HepG2 (cell line): ENCODE results near the gene METAP1D. TPM values are rescaled to one million over a fixed set of nuclear protein-coding genes. Genes with fewer than 3 reads are reported as not detected.
A peak's percentile ranks its signal among the peaks of the same experiment; 100 is the strongest.

ENCODE experiments used
- ELF1 ChIP-seq: sonication (generic); formaldehyde crosslinking; IDR thresholded peaks from 2 replicates; pipeline ENCODE4 v1.4.0; 2020; ENCODE audit warnings: missing genetic modification reagents
- EP300 ChIP-seq, 3 experiments: sonication (generic) in 1 of 3; formaldehyde crosslinking in 1 of 3; IDR thresholded peaks; 2 replicates each; pipeline versions ENCODE4 v1.5.1 to v1.6.1; 2011 to 2020; ENCODE audit warnings: low read depth in 2 of 3, low read length in 2 of 3, borderline replicate concordance in 1 of 3, improper control_type of control experiment in 1 of 3, mild to moderate bottlenecking in 1 of 3, missing genetic modification reagents in 1 of 3, moderate library complexity in 1 of 3
- GTF3A ChIP-seq: sonication (generic); formaldehyde crosslinking; conservative IDR thresholded peaks from 2 replicates; pipeline ENCODE4 v1.4.0; 2020; ENCODE audit warnings: mild to moderate bottlenecking, missing genetic modification reagents
- HMG20A ChIP-seq: IDR thresholded peaks from 2 replicates; pipeline ENCODE4 v1.6.1; 2016; ENCODE audit warnings: borderline replicate concordance
- JUND ChIP-seq: sonication (generic); formaldehyde crosslinking; IDR thresholded peaks from 2 replicates; pipeline ENCODE4 v1.8.0; 2022; ENCODE audit warnings: mild to moderate bottlenecking, missing genetic modification reagents
- MLLT10 ChIP-seq: sonication (generic); formaldehyde crosslinking; IDR thresholded peaks from 2 replicates; pipeline ENCODE4 v1.4.0; 2020; ENCODE audit warnings: missing genetic modification reagents
- NAIF1 ChIP-seq: sonication (generic); formaldehyde crosslinking; IDR thresholded peaks from 2 replicates; pipeline ENCODE4 v1.5.0; 2020; ENCODE audit warnings: mild to moderate bottlenecking, missing genetic modification reagents, borderline replicate concordance
- RFX3 ChIP-seq: IDR thresholded peaks from 2 replicates; pipeline ENCODE4 v1.6.1; 2016; ENCODE audit warnings: missing biosample characterization, missing genetic modification reagents
- RFX5 ChIP-seq: IDR thresholded peaks from 2 replicates; pipeline ENCODE4 v1.6.1; 2011; ENCODE audit warnings: low read depth, low read length, improper control_type of control experiment
- SP4 ChIP-seq: sonication (generic); formaldehyde crosslinking; IDR thresholded peaks from 2 replicates; pipeline ENCODE4 v1.8.1; 2023; ENCODE audit warnings: mild to moderate bottlenecking, missing genetic modification reagents
- YEATS2 ChIP-seq: sonication (generic); formaldehyde crosslinking; IDR thresholded peaks from 2 replicates; pipeline ENCODE4 v1.4.0; 2020; ENCODE audit warnings: missing genetic modification reagents, borderline replicate concordance
- ZFP90 ChIP-seq: sonication (generic); formaldehyde crosslinking; IDR thresholded peaks from 2 replicates; pipeline ENCODE4 v1.8.0; 2022; ENCODE audit warnings: missing genetic modification reagents, mild to moderate bottlenecking, inconsistent platforms, borderline replicate concordance
- ZNF235 ChIP-seq: sonication (generic); formaldehyde crosslinking; IDR thresholded peaks from 2 replicates; pipeline ENCODE4 v1.8.1; 2023; ENCODE audit warnings: mild to moderate bottlenecking, missing genetic modification reagents, borderline replicate concordance
- ZNF367 ChIP-seq: sonication (generic); formaldehyde crosslinking; IDR thresholded peaks from 2 replicates; pipeline ENCODE4 v1.4.0; 2020; ENCODE audit warnings: missing genetic modification reagents, borderline replicate concordance
- ZNF549 ChIP-seq: sonication (generic); formaldehyde crosslinking; IDR thresholded peaks from 2 replicates; pipeline ENCODE4 v1.5.0; 2020; ENCODE audit warnings: missing genetic modification reagents
- ZNF747 ChIP-seq: sonication (generic); formaldehyde crosslinking; IDR thresholded peaks from 2 replicates; pipeline ENCODE4 v1.8.1; 2023; ENCODE audit warnings: missing genetic modification reagents, mild to moderate bottlenecking, borderline replicate concordance
- ZNF891 ChIP-seq: sonication (generic); formaldehyde crosslinking; IDR thresholded peaks from 2 replicates; pipeline ENCODE4 v1.5.0; 2020; ENCODE audit warnings: mild to moderate bottlenecking, missing genetic modification reagents
- polyA plus RNA-seq, 8 experiments: library from polyadenylated mRNA; depleted of rRNA in 3 of 8; stranded (reverse) in 7 of 8; unstranded in 1 of 8; fragments of >200 nt; fragmentation: Illumina TruSeq in 4 of 8; extraction: Trizol in 4 of 8; gene quantifications; 2 replicates each; pipeline versions ENCODE4 v1.2.1 to v1.2.3, GENCODE V29; 2011 to 2016; ENCODE audit warnings: low read depth in 4 of 8, missing spikeins in 1 of 8, mixed read lengths in 1 of 8; ENCODE audit not compliant: insufficient read depth in 1 of 8
- total RNA-seq, 5 experiments: library from RNA; depleted of rRNA; stranded (reverse); fragments of >200 nt; fragmentation: Illumina TruSeq; extraction: Trizol; gene quantifications; 2 replicates each; pipeline ENCODE4 v1.2.3, GENCODE V29; 2016; ENCODE audit warnings: low read depth in 1 of 5
- TF ChIP-seq, protein P1 (sequence below): sonication (generic); formaldehyde crosslinking; IDR thresholded peaks from 2 replicates; pipeline ENCODE4 v1.4.0; 2020; ENCODE audit warnings: missing genetic modification reagents, borderline replicate concordance
- TF ChIP-seq, protein P2 (sequence below): sonication (generic); formaldehyde crosslinking; IDR thresholded peaks from 2 replicates; pipeline ENCODE4 v1.5.0; 2020; ENCODE audit warnings: missing genetic modification reagents
- TF ChIP-seq, protein P3 (sequence below): sonication (generic); formaldehyde crosslinking; IDR thresholded peaks from 2 replicates; pipeline ENCODE4 v1.4.0; 2020; ENCODE audit warnings: mild to moderate bottlenecking, missing genetic modification reagents
- TF ChIP-seq, protein P4 (sequence below): sonication (generic); formaldehyde crosslinking; IDR thresholded peaks from 2 replicates; pipeline ENCODE4 v1.4.0; 2020; ENCODE audit warnings: mild to moderate bottlenecking, missing genetic modification reagents

Gene METAP1D
- total and polyA plus RNA-seq, 2 of the 13 experiments (the other 11 are each of a cell fraction or from before 2014, with no cell fraction given) = 14.7 to 21.6 TPM

DNA sequence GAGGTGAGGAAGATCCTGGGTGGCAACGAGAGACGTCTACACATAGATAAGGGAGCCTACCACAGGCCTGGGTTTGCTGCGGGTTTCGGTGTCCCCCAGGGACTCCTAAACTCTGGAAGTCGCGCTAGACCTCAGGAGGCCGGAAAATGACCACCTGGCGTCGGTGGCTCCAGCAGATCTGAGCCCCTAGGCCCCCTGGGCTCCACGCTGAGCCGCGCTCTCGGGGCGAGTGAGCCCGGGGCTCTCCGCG, 84.6 kb downstream of the METAP1D start (continued):
- TF ChIP-seq, protein P1, sequence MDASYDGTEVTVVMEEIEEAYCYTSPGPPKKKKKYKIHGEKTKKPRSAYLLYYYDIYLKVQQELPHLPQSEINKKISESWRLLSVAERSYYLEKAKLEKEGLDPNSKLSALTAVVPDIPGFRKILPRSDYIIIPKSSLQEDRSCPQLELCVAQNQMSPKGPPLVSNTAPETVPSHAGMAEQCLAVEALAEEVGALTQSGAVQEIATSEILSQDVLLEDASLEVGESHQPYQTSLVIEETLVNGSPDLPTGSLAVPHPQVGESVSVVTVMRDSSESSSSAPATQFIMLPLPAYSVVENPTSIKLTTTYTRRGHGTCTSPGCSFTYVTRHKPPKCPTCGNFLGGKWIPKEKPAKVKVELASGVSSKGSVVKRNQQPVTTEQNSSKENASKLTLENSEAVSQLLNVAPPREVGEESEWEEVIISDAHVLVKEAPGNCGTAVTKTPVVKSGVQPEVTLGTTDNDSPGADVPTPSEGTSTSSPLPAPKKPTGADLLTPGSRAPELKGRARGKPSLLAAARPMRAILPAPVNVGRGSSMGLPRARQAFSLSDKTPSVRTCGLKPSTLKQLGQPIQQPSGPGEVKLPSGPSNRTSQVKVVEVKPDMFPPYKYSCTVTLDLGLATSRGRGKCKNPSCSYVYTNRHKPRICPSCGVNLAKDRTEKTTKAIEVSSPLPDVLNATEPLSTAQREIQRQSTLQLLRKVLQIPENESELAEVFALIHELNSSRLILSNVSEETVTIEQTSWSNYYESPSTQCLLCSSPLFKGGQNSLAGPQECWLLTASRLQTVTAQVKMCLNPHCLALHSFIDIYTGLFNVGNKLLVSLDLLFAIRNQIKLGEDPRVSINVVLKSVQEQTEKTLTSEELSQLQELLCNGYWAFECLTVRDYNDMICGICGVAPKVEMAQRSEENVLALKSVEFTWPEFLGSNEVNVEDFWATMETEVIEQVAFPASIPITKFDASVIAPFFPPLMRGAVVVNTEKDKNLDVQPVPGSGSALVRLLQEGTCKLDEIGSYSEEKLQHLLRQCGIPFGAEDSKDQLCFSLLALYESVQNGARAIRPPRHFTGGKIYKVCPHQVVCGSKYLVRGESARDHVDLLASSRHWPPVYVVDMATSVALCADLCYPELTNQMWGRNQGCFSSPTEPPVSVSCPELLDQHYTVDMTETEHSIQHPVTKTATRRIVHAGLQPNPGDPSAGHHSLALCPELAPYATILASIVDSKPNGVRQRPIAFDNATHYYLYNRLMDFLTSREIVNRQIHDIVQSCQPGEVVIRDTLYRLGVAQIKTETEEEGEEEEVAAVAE (CRISPR knock-in tag) = no peak
- TF ChIP-seq HMG20A (CRISPR knock-in tag) = no peak
- TF ChIP-seq SP4 (CRISPR knock-in tag) = no peak
- no peak for TF ChIP-seq JUND
- TF ChIP-seq RFX3 (CRISPR knock-in tag) = no peak
- no peak for TF ChIP-seq ZFP90
- no peak for TF ChIP-seq ZNF549 (CRISPR knock-in tag)
- TF ChIP-seq, protein P2, sequence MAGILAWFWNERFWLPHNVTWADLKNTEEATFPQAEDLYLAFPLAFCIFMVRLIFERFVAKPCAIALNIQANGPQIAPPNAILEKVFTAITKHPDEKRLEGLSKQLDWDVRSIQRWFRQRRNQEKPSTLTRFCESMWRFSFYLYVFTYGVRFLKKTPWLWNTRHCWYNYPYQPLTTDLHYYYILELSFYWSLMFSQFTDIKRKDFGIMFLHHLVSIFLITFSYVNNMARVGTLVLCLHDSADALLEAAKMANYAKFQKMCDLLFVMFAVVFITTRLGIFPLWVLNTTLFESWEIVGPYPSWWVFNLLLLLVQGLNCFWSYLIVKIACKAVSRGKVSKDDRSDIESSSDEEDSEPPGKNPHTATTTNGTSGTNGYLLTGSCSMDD (CRISPR knock-in tag) = no peak
- no peak for TF ChIP-seq YEATS2
- TF ChIP-seq GTF3A (CRISPR knock-in tag) = no peak
- no peak for TF ChIP-seq ZNF235 (CRISPR knock-in tag)
- no peak for TF ChIP-seq RFX5
- no peak for TF ChIP-seq ZNF367
- no peak for TF ChIP-seq NAIF1 (CRISPR knock-in tag)
- TF ChIP-seq ZNF891 (CRISPR knock-in tag) = 0 out of 2 replicates have a peak, but pooled peaks have one; percentile 1
- TF ChIP-seq EP300 (IDR thresholded peaks at IDR 0.05; ENCODE audit: low read depth in 2 of 2, low read length in 2 of 2) = no peak
- TF ChIP-seq EP300 (CRISPR knock-in tag; IDR thresholded peaks at IDR 0.05; ENCODE audit: borderline replicate concordance) = 0 out of 2 replicates have a peak, but pooled peaks have one; percentile 48
- TF ChIP-seq MLLT10 (CRISPR knock-in tag) = no peak
- TF ChIP-seq ELF1 = no peak
- TF ChIP-seq, protein P3, sequence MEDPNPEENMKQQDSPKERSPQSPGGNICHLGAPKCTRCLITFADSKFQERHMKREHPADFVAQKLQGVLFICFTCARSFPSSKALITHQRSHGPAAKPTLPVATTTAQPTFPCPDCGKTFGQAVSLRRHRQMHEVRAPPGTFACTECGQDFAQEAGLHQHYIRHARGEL (CRISPR knock-in tag) = no peak
- TF ChIP-seq ZNF747 = no peak
- TF ChIP-seq, protein P4, sequence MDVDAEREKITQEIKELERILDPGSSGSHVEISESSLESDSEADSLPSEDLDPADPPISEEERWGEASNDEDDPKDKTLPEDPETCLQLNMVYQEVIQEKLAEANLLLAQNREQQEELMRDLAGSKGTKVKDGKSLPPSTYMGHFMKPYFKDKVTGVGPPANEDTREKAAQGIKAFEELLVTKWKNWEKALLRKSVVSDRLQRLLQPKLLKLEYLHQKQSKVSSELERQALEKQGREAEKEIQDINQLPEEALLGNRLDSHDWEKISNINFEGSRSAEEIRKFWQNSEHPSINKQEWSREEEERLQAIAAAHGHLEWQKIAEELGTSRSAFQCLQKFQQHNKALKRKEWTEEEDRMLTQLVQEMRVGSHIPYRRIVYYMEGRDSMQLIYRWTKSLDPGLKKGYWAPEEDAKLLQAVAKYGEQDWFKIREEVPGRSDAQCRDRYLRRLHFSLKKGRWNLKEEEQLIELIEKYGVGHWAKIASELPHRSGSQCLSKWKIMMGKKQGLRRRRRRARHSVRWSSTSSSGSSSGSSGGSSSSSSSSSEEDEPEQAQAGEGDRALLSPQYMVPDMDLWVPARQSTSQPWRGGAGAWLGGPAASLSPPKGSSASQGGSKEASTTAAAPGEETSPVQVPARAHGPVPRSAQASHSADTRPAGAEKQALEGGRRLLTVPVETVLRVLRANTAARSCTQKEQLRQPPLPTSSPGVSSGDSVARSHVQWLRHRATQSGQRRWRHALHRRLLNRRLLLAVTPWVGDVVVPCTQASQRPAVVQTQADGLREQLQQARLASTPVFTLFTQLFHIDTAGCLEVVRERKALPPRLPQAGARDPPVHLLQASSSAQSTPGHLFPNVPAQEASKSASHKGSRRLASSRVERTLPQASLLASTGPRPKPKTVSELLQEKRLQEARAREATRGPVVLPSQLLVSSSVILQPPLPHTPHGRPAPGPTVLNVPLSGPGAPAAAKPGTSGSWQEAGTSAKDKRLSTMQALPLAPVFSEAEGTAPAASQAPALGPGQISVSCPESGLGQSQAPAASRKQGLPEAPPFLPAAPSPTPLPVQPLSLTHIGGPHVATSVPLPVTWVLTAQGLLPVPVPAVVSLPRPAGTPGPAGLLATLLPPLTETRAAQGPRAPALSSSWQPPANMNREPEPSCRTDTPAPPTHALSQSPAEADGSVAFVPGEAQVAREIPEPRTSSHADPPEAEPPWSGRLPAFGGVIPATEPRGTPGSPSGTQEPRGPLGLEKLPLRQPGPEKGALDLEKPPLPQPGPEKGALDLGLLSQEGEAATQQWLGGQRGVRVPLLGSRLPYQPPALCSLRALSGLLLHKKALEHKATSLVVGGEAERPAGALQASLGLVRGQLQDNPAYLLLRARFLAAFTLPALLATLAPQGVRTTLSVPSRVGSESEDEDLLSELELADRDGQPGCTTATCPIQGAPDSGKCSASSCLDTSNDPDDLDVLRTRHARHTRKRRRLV = 0 out of 2 replicates have a peak, but pooled peaks have one; percentile 16
